Measurements from ENCODE around the gene GLT6D1.
"Not testable (repeated sequence)": the region's sequence is repeated elsewhere in the genome, so short reads cannot be mapped to it uniquely, and the experiment has no call there.

GLT6D1 gene

GRCh38 chr9:135670721-135671590, 31.6 kb upstream of the GLT6D1 start:
- H3K4me3 ChIP-seq (ENCODE audit: low read length), result no peak overlapping the region
- TF ChIP-seq, protein P1, sequence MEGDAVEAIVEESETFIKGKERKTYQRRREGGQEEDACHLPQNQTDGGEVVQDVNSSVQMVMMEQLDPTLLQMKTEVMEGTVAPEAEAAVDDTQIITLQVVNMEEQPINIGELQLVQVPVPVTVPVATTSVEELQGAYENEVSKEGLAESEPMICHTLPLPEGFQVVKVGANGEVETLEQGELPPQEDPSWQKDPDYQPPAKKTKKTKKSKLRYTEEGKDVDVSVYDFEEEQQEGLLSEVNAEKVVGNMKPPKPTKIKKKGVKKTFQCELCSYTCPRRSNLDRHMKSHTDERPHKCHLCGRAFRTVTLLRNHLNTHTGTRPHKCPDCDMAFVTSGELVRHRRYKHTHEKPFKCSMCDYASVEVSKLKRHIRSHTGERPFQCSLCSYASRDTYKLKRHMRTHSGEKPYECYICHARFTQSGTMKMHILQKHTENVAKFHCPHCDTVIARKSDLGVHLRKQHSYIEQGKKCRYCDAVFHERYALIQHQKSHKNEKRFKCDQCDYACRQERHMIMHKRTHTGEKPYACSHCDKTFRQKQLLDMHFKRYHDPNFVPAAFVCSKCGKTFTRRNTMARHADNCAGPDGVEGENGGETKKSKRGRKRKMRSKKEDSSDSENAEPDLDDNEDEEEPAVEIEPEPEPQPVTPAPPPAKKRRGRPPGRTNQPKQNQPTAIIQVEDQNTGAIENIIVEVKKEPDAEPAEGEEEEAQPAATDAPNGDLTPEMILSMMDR (conservative IDR thresholded peaks at IDR 0.05; ENCODE audit: low read depth, low read length), result no peak
- no peak for DNase-seq (ENCODE audit: low read depth)

DNA sequence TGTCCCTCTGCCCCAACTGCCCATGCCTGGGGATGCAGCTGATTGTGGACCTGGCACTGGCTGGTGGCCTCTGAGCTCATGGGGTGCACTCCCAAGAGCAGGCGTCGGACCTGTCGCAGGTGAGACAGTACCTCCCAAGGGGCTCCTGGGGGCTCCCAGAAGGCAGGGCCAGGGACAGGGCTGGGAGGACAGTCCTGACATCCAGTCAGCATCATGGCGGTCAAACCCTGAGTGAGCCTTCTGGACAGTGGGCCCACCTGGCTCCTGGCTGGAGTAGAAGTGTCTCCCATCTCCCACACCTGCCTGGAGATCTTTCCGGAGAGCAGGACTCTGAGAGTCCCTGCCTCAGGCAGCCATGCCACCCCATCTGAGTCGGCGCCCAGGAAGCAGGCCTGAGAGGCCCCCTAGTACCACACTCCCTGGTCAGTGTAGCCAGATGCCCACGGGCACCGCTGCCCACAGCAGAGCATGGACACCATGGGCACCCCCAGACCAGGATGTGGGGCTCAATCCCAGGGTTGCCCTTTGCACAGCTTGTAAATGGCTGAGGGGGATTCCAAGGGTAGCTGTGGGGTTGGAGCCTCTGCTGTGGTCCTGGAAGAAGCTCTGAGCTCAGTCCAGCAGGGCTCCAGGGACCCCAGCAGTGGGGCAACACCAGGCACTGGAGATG, 30.4 kb upstream of the GLT6D1 start:
- no peak for DNase-seq (ENCODE audit: low read depth)
- no peak overlapping the region for H3K4me3 ChIP-seq (ENCODE audit: low read length)
- TF ChIP-seq, protein P1 (conservative IDR thresholded peaks at IDR 0.05; ENCODE audit: low read depth, low read length), result no peak

DNA sequence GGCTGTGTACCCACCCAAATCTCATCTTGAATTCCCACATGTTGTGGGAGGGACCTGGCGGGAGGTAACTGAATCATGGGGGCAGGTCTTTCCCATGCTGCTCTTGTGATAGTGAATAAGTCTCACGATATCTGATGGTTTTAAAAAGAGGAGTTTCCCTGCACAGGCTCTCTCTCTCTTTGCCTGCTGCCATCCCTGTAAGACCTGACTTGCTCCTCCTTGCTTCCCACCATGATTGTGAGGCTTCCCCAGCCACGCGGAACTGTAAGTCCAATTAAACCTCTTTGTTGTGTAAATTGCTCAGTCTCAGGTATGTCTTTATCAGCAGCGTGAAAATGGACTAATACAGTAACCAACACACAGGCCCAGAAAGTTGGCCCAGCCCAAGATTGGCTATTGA, 29.7 kb upstream of the GLT6D1 start:
- not testable (repeated sequence) for DNase-seq (ENCODE audit: low read depth); H3K4me3 ChIP-seq (ENCODE audit: low read length)

- H3K4me3 ChIP-seq (ENCODE audit: low read length), result no peak overlapping the region
- DNase-seq (ENCODE audit: low read depth), result no peak
- TF ChIP-seq, protein P1 (conservative IDR thresholded peaks at IDR 0.05; ENCODE audit: low read depth, low read length), result no peak
Measured at GRCh38 chr9:135667463-135668001, 28.2 kb upstream of the GLT6D1 start.

DNA sequence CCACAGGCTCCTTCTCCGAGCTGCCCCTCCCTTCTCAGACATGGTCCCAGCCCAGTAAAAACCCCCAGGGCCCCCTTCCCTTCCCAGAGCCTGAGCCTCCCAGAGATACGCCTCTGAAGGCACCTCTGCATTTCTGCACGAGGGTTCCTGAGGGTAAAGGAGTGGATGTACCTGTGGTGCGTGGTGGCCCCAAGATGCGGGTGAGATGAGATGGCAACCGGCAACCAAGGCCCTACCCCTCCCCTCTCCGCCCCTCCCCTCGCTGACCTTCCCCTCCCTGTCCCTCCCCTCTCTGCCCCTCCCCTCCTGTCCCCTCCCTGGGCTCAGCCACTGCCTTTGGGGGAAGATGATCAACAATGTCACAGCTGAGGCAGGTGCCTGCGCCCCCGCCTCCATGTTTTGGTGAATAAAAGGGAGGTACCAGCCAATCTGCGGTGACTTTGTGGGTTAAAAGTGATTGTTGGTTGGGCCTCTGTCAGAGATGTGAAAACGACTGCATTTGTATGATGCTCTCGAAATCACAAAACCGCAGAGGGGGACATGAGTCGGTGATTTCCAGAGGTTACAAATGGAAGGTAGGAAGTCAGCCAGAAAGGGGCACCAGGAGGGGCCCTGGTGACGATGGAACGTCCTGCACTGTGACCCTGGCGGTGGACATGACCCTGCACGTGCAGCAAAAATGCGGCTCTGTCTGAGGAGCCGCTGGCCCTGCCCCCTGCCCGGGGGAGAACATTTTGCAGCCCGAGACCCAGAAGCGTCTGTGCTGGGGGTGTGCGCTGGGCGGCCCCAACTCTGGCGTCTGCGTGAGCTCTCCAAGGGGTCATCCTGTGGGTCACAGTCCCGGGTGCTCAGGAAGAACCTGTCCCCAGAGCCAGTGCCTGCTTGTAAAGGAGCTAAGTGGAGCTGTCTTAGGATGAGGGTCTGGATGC, 27.5 kb upstream of the GLT6D1 start:
- DNase-seq (ENCODE audit: low read depth), result no peak

DNA sequence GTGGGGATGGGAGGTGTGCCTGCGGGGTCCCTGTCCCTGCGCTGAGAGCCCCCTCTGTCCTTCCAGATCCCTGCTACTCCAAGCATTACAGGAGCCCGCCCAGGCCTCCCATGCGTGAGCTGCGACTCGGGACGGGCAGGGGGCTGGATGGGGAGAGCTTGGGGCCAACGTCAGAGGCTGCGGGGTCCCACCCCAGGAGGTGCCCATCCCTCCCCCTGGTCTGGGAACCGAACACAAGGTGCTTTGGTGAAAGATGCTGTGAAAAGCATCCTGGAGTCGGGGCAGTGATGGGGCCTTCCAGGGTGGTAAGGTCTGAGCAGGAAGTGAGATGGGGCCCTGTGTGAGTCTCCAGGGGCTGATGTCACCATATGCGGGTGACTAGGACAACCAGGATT, 26.5 kb upstream of the GLT6D1 start:
- TF ChIP-seq, protein P1 (conservative IDR thresholded peaks at IDR 0.05; ENCODE audit: low read depth, low read length), result no peak
- DNase-seq (ENCODE audit: low read depth), result no peak
- no peak overlapping the region for H3K4me3 ChIP-seq (ENCODE audit: low read length)

More for the DNA sequence above, 27.5 kb upstream of the GLT6D1 start:
- TF ChIP-seq, protein P1 (conservative IDR thresholded peaks at IDR 0.05; ENCODE audit: low read depth, low read length), result no peak
- no peak overlapping the region for H3K4me3 ChIP-seq (ENCODE audit: low read length)

Measured in retinal pigment epithelial cell (primary cell).